WTC11 (cell line): ENCODE results near the gene FOXC1. TPM values are rescaled to one million over a fixed set of nuclear protein-coding genes. Genes with fewer than 3 reads are reported as not detected.

ENCODE experiments used
- ATAC-seq: fragments of 200-7000 bp; cut with Tn5 transposase; 2 replicates; pipeline ENCODE4 v1.10.0; 2021; ENCODE audit warnings: mild to moderate bottlenecking, moderate library complexity
- CTCF ChIA-PET: fragments of 300-600 bp; sonication (Branson Sonifier 250); formaldehyde crosslinking; loops from one replicate; lab custom pipeline; 2021; ENCODE audit warnings: antibody characterized with exemption; lab: Charles Lee
- POLR2A ChIA-PET: fragments of 350-600 bp; sonication (Branson Sonifier 250); formaldehyde crosslinking; loops from one replicate; lab custom pipeline; 2021; ENCODE audit warnings: antibody characterized with exemption; lab: Charles Lee
- DNase-seq: peaks from one replicate; pipeline ENCODE4 v3.0.0; 2021; ENCODE audit warnings: low spot score
- H3K27ac Mint-ChIP-seq: 2 replicates; pipeline ENCODE4 v1.8.0; 2021; ENCODE audit warnings: mixed read lengths
- H3K27me3 Mint-ChIP-seq: 2 replicates; pipeline ENCODE4 v1.8.0; 2021; ENCODE audit warnings: low read depth, mild to moderate bottlenecking, moderate library complexity, mixed read lengths
- H3K36me3 Mint-ChIP-seq: 2 replicates; pipeline ENCODE4 v1.8.0; 2021; ENCODE audit warnings: mixed read lengths
- H3K4me1 Mint-ChIP-seq: 2 replicates; pipeline ENCODE4 v1.8.0; 2022; ENCODE audit warnings: mixed read lengths
- H3K4me3 Mint-ChIP-seq: 2 replicates; pipeline ENCODE4 v1.8.0; 2021; ENCODE audit warnings: mild to moderate bottlenecking, moderate library complexity, mixed read lengths
- H3K9me3 Mint-ChIP-seq: 2 replicates; pipeline ENCODE4 v1.8.0; 2021; ENCODE audit warnings: mixed read lengths
- AFF4 ChIP-seq: sonication (generic); formaldehyde crosslinking; IDR thresholded peaks from 2 replicates; pipeline ENCODE4 v1.8.1; 2023; ENCODE audit warnings: mild to moderate bottlenecking, missing genetic modification reagents, borderline replicate concordance
- ATF1 ChIP-seq: sonication (generic); formaldehyde crosslinking; IDR thresholded peaks from 2 replicates; pipeline ENCODE4 v1.8.1; 2023; ENCODE audit warnings: mild to moderate bottlenecking, moderate library complexity, missing genetic modification reagents
- ATF2 ChIP-seq: sonication (generic); formaldehyde crosslinking; IDR thresholded peaks from 2 replicates; pipeline ENCODE4 v1.8.1; 2022; ENCODE audit warnings: low read depth, missing genetic modification reagents, borderline replicate concordance
- E2F5 ChIP-seq: sonication (generic); formaldehyde crosslinking; IDR thresholded peaks from 2 replicates; pipeline ENCODE4 v1.8.1; 2022; ENCODE audit warnings: mild to moderate bottlenecking, moderate library complexity, missing genetic modification reagents
- ELF4 ChIP-seq: sonication (generic); formaldehyde crosslinking; IDR thresholded peaks from 2 replicates; pipeline ENCODE4 v1.8.1; 2022; ENCODE audit warnings: low read depth, mild to moderate bottlenecking, moderate library complexity, missing genetic modification reagents
- JUN ChIP-seq: sonication (generic); formaldehyde crosslinking; IDR thresholded peaks from 2 replicates; pipeline ENCODE4 v1.8.0; 2023; ENCODE audit warnings: mild to moderate bottlenecking, missing genetic modification reagents
- MAX ChIP-seq: sonication (generic); formaldehyde crosslinking; IDR thresholded peaks from 2 replicates; pipeline ENCODE4 v1.8.0; 2022; ENCODE audit warnings: mild to moderate bottlenecking, missing genetic modification reagents
- NFE2L1 ChIP-seq: sonication (generic); formaldehyde crosslinking; IDR thresholded peaks from 2 replicates; pipeline ENCODE4 v1.8.1; 2023; ENCODE audit warnings: missing genetic modification reagents
- PRRX2 ChIP-seq: fragments of 250-450 bp; sonication (Bioruptor Pico); IDR thresholded peaks from 2 replicates; pipeline ENCODE4 v1.8.0; 2021; ENCODE audit warnings: mild to moderate bottlenecking
- TEAD1 ChIP-seq: sonication (generic); formaldehyde crosslinking; IDR thresholded peaks from 2 replicates; pipeline ENCODE4 v1.8.0; 2022; ENCODE audit warnings: mild to moderate bottlenecking, missing genetic modification reagents
- TP53 ChIP-seq: sonication (generic); formaldehyde crosslinking; IDR thresholded peaks from 2 replicates; pipeline ENCODE4 v1.8.1; 2023; ENCODE audit warnings: mild to moderate bottlenecking, missing genetic modification reagents
- ZNF121 ChIP-seq: sonication (generic); formaldehyde crosslinking; IDR thresholded peaks from 2 replicates; pipeline ENCODE4 v1.8.0; 2023; ENCODE audit warnings: missing genetic modification reagents
- total RNA-seq: library from RNA; stranded (reverse); gene quantifications from 3 replicates; pipeline ENCODE4 v1.2.3, GENCODE V29; 2021
- TF ChIP-seq, protein P1 (sequence below): sonication (generic); formaldehyde crosslinking; IDR thresholded peaks from 2 replicates; pipeline ENCODE4 v1.8.0; 2023; ENCODE audit warnings: mild to moderate bottlenecking, missing genetic modification reagents
- TF ChIP-seq, protein P2 (sequence below): fragments of 250-450 bp; sonication (Bioruptor Pico); IDR thresholded peaks from 2 replicates; pipeline ENCODE4 v1.9.0; 2021; ENCODE audit warnings: moderate library complexity, mild to moderate bottlenecking, inconsistent platforms, borderline replicate concordance
- TF ChIP-seq, protein P3 (sequence below): fragments of 250-450 bp; sonication (Bioruptor Pico); IDR thresholded peaks from 2 replicates; pipeline ENCODE4 v1.9.0; 2021; ENCODE audit warnings: mild to moderate bottlenecking

The FOXC1 gene
- total RNA-seq, 1 experiment from 2014 or later: 10.7 TPM

- DNase-seq (no peak), ATAC-seq (no peak)
- H3K27ac Mint-ChIP-seq: no peak overlapping the region
- CTCF ChIA-PET: interaction anchor here (1.4 to 3.5 kb wide), 2 partner anchors 19 to 229 kb away, joined by 3 to 19 read pairs; no protein-coding TSS in a partner anchor
- no peaks in the 10 kb centered on the region for H3K36me3 Mint-ChIP-seq
- H3K4me1 Mint-ChIP-seq: peaks cover 28% of the 10 kb centered on the region
- TF ChIP-seq JUN (CRISPR knock-in tag) (no peak), ATF2 (CRISPR knock-in tag) (no peak), ATF1 (CRISPR knock-in tag) (no peak), PRRX2 (CRISPR knock-in tag) (no peak)
- peaks cover 96% of the 10 kb centered on the region for H3K27me3 Mint-ChIP-seq
- POLR2A ChIA-PET: interaction anchor here (0.5 kb wide), 1 partner anchor 309 kb away, joined by 3 read pairs; no protein-coding TSS in a partner anchor
- H3K4me3 Mint-ChIP-seq: no peak overlapping the region
- H3K9me3 Mint-ChIP-seq: no peaks in the 10 kb centered on the region
These were observed 16.2 kb downstream of the FOXC1 start for GRCh38 chr6:1625794-1626435.

GRCh38 chr6:1626481-1626880, 16.8 kb downstream of the FOXC1 start:
- ChIA-PET POLR2A (no interaction called here), CTCF (interaction anchor here (1.4 to 3.5 kb wide), 2 partner anchors 19 to 229 kb away, joined by 3 to 19 read pairs; no protein-coding TSS in a partner anchor)
- DNase-seq: no peak
- Mint-ChIP-seq H3K9me3 (no peaks in the 10 kb centered on the region), H3K27ac (no peak overlapping the region), H3K4me1 (peaks cover 25% of the 10 kb centered on the region), H3K4me3 (no peak overlapping the region), H3K27me3 (peaks cover 90% of the 10 kb centered on the region), H3K36me3 (no peaks in the 10 kb centered on the region)
- TF ChIP-seq NFE2L1 (CRISPR knock-in tag): no peak
- TF ChIP-seq, protein P1, sequence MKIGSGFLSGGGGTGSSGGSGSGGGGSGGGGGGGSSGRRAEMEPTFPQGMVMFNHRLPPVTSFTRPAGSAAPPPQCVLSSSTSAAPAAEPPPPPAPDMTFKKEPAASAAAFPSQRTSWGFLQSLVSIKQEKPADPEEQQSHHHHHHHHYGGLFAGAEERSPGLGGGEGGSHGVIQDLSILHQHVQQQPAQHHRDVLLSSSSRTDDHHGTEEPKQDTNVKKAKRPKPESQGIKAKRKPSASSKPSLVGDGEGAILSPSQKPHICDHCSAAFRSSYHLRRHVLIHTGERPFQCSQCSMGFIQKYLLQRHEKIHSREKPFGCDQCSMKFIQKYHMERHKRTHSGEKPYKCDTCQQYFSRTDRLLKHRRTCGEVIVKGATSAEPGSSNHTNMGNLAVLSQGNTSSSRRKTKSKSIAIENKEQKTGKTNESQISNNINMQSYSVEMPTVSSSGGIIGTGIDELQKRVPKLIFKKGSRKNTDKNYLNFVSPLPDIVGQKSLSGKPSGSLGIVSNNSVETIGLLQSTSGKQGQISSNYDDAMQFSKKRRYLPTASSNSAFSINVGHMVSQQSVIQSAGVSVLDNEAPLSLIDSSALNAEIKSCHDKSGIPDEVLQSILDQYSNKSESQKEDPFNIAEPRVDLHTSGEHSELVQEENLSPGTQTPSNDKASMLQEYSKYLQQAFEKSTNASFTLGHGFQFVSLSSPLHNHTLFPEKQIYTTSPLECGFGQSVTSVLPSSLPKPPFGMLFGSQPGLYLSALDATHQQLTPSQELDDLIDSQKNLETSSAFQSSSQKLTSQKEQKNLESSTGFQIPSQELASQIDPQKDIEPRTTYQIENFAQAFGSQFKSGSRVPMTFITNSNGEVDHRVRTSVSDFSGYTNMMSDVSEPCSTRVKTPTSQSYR (CRISPR knock-in tag): no peak
- TF ChIP-seq, protein P2, sequence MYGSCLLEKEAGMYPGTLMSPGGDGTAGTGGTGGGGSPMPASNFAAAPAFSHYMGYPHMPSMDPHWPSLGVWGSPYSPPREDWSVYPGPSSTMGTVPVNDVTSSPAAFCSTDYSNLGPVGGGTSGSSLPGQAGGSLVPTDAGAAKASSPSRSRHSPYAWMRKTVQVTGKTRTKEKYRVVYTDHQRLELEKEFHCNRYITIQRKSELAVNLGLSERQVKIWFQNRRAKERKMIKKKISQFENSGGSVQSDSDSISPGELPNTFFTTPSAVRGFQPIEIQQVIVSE (CRISPR knock-in tag): no peak
- no peak for TF ChIP-seq ZNF121
- TF ChIP-seq MAX: no peak
- TF ChIP-seq E2F5: no peak
- no peak for TF ChIP-seq TP53
- no peak for TF ChIP-seq AFF4 (CRISPR knock-in tag)
- no peak for TF ChIP-seq ELF4 (CRISPR knock-in tag)
- TF ChIP-seq TEAD1 (CRISPR knock-in tag): no peak
- TF ChIP-seq, protein P3, sequence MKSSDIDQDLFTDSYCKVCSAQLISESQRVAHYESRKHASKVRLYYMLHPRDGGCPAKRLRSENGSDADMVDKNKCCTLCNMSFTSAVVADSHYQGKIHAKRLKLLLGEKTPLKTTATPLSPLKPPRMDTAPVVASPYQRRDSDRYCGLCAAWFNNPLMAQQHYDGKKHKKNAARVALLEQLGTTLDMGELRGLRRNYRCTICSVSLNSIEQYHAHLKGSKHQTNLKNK (CRISPR knock-in tag): no peak
- no peak for ATAC-seq
